Endothelial cell of umbilical vein (primary cell): ENCODE results near the gene RUFY3. TPM values are rescaled to one million over a fixed set of nuclear protein-coding genes. Genes with fewer than 3 reads are reported as not detected.

Source experiments
- BruUV-seq: library from RNA; stranded (reverse); fragments of 400-500 nt; replicated peaks from 2 replicates; lab custom pipeline; 2021; lab: Mats Ljungman, UMichigan
- CTCF ChIA-PET: fragments of 300-600, 350-600 bp; sonication (Branson Sonifier 250); formaldehyde crosslinking; loops from one replicate; lab custom pipeline; 2021; ENCODE audit warnings: antibody characterized with exemption, inconsistent platforms; lab: Charles Lee
- POLR2A ChIA-PET: fragments of 300-600, 350-600 bp; sonication (Branson Sonifier 250); formaldehyde crosslinking; loops from one replicate; lab custom pipeline; 2021; ENCODE audit warnings: antibody characterized with exemption, inconsistent platforms; lab: Charles Lee
- DNase-seq: peaks from one replicate; pipeline ENCODE4 v3.0.0-alpha.2; 2011; ENCODE audit warnings: low read depth, low spot score
- FAIRE-seq: peaks from 2 replicates; lab custom pipeline; 2011; peaks lifted over from hg19 to GRCh38; lab: Jason Lieb, UNC
- H2AFZ ChIP-seq: 2 replicates; pipeline ENCODE4 v1.6.0; 2012; ENCODE audit warnings: low read depth, low read length, control low read depth, inconsistent platforms
- H3K27ac ChIP-seq: 2 replicates; pipeline ENCODE4 v1.5.1; 2011; ENCODE audit warnings: low read depth, mild to moderate bottlenecking, control low read depth, low read length, moderate library complexity; ENCODE audit not compliant: insufficient read depth
- H3K27me3 ChIP-seq, 2 experiments: 2 replicates each; pipeline versions ENCODE4 v1.6.0 to v1.6.1; 2011; ENCODE audit warnings: low read length in 2 of 2, mixed read lengths in 1 of 2; ENCODE audit not compliant: control insufficient read depth in 2 of 2, insufficient read depth in 2 of 2
- H3K36me3 ChIP-seq, 2 experiments: 2 replicates in 1 of 2; 3 replicates in 1 of 2; pipeline ENCODE4 v1.5.1; 2011; ENCODE audit warnings: low read length in 2 of 2, mild to moderate bottlenecking in 1 of 2, moderate library complexity in 1 of 2; ENCODE audit not compliant: control insufficient read depth in 2 of 2, insufficient read depth in 2 of 2; ENCODE audit errors: extremely low read depth in 1 of 2
- H3K4me1 ChIP-seq: 3 replicates; pipeline ENCODE4 v1.5.1; 2011; ENCODE audit warnings: mild to moderate bottlenecking, low read length; ENCODE audit not compliant: control insufficient read depth, insufficient read depth; ENCODE audit errors: extremely low read depth
- H3K4me2 ChIP-seq: 2 replicates; pipeline ENCODE4 v1.6.1; 2011; ENCODE audit warnings: low read length, control low read depth, mixed read lengths; ENCODE audit not compliant: insufficient read depth
- H3K4me3 ChIP-seq, 3 experiments: fragments of 200-600 bp in 1 of 3; sonication (generic), shearing (Covaris generic) in 1 of 3; replicated peaks in 1 of 3; 2 replicates each; pipeline ENCODE4 v1.5.1; 2011 to 2016; ENCODE audit warnings: control low read depth in 3 of 3, low read length in 3 of 3, mild to moderate bottlenecking in 2 of 3, inconsistent platforms in 1 of 3, low read depth in 1 of 3, moderate library complexity in 1 of 3; ENCODE audit not compliant: insufficient read depth in 1 of 3
- H3K79me2 ChIP-seq: 2 replicates; pipeline ENCODE4 v1.6.0; 2012; ENCODE audit warnings: low read length, inconsistent platforms; ENCODE audit not compliant: control insufficient read depth, insufficient read depth
- H3K9ac ChIP-seq: replicated peaks from 2 replicates; pipeline ENCODE3; 2011; ENCODE audit warnings: low read length, control low read depth; ENCODE audit not compliant: insufficient read depth; ENCODE audit errors: extremely low read depth
- H3K9me1 ChIP-seq: replicated peaks from 3 replicates; pipeline ENCODE4 v1.6.0; 2011; ENCODE audit warnings: mild to moderate bottlenecking, low read length; ENCODE audit not compliant: control insufficient read depth, insufficient read depth; ENCODE audit errors: extremely low read depth
- H3K9me3 ChIP-seq: replicated peaks from 2 replicates; pipeline ENCODE4 v1.5.1; 2012; ENCODE audit warnings: low read length, inconsistent platforms; ENCODE audit not compliant: control insufficient read depth, insufficient read depth
- H4K20me1 ChIP-seq: replicated peaks from 2 replicates; pipeline ENCODE3; 2011; ENCODE audit warnings: mild to moderate bottlenecking, low read length; ENCODE audit not compliant: control insufficient read depth, insufficient read depth; ENCODE audit errors: extremely low read depth
- CTCF ChIP-seq, 2 donors: IDR thresholded peaks; 1 replicate in 1 of 2; 2 replicates in 1 of 2; pipeline ENCODE4 v1.5.1; 2011; ENCODE audit warnings: low read length in 2 of 2, mild to moderate bottlenecking in 2 of 2, moderate library complexity in 2 of 2, control low read depth in 1 of 2, inconsistent platforms in 1 of 2, low read depth in 1 of 2; ENCODE audit not compliant: insufficient read depth in 1 of 2; ENCODE audit errors: extremely low read depth in 1 of 2
- EZH2 ChIP-seq: IDR thresholded peaks from 2 replicates; pipeline ENCODE4 v1.6.1; 2012; ENCODE audit warnings: borderline replicate concordance, low read depth, mild to moderate bottlenecking, moderate library complexity, low read length, inconsistent platforms; ENCODE audit not compliant: severe bottlenecking
- FOS ChIP-seq: IDR thresholded peaks from 2 replicates; pipeline ENCODE4 v1.6.1; 2011; ENCODE audit warnings: mild to moderate bottlenecking, low read length, moderate library complexity, borderline replicate concordance; ENCODE audit not compliant: insufficient read depth
- GATA2 ChIP-seq: IDR thresholded peaks from 2 replicates; pipeline ENCODE4 v1.7.0; 2011; ENCODE audit warnings: low read depth, mild to moderate bottlenecking, moderate library complexity, mixed read lengths, low read length; ENCODE audit not compliant: insufficient read length, insufficient read depth
- JUN ChIP-seq: IDR thresholded peaks from 2 replicates; pipeline ENCODE4 v1.6.1; 2011; ENCODE audit warnings: borderline replicate concordance, low read depth; ENCODE audit not compliant: insufficient read length, insufficient read depth
- MAX ChIP-seq: IDR thresholded peaks from 2 replicates; pipeline ENCODE4 v1.6.1; 2011; ENCODE audit not compliant: insufficient read depth, insufficient read length
- MYC ChIP-seq: IDR thresholded peaks from one replicate; pipeline ENCODE4 v1.6.1; 2011; ENCODE audit warnings: mild to moderate bottlenecking, low read depth, low read length
- POLR2A ChIP-seq: IDR thresholded peaks from 2 replicates; pipeline ENCODE4 v1.6.1; 2012; ENCODE audit warnings: low read depth, mild to moderate bottlenecking, control low read depth, low read length
- POLR2AphosphoS5 ChIP-seq: IDR thresholded peaks from 2 replicates; pipeline ENCODE4 v1.6.1; 2012; ENCODE audit warnings: low read depth, mild to moderate bottlenecking, control low read depth, low read length, moderate library complexity; ENCODE audit not compliant: insufficient read depth
- dilution Hi-C: fragments of 300-500 bp; cut with MboI; formaldehyde crosslinking; loops from one replicate; pipeline ENCODE4 v1.15.0; 2019; ENCODE audit warnings: low sequenced_read_pairs; ENCODE audit not compliant: extremely low pct_ligation_motif_present
- intact Hi-C: fragments of 100-400 bp; cut with micrococcal nuclease; formaldehyde crosslinking; loops from one replicate; pipeline ENCODE4 v1.10.0; 2022
- polyA plus RNA-seq, 4 experiments: library from polyadenylated mRNA; depleted of rRNA in 3 of 4; stranded (reverse) in 3 of 4; unstranded in 1 of 4; fragments of >200 nt; gene quantifications; 2 replicates each; pipeline versions ENCODE4 v1.2.1 to v1.2.3, GENCODE V29; 2011 to 2012; ENCODE audit warnings: missing spikeins in 1 of 4
- total RNA-seq: library from RNA; stranded (reverse); gene quantifications from 2 replicates; pipeline ENCODE4 v1.2.3, GENCODE V29; 2021

The RUFY3 gene
- total and polyA plus RNA-seq, 2 donors (not counting 3 experiments of a cell fraction or from before 2014, with no cell fraction given), result 10.0 to 52.8 TPM

- peaks cover 22% of the 10 kb centered on the region for H3K4me1 ChIP-seq
- peak overlapping the region; percentile 20 to 72 (median 62) for H3K4me3 ChIP-seq
- CTCF ChIA-PET, result interaction anchor here (0.5 to 2.1 kb wide), 5 partner anchors 9 to 87 kb away, joined by 3 to 16 read pairs (median 4); no protein-coding TSS in a partner anchor
- no peak for DNase-seq
- H3K9me1 ChIP-seq, result no peaks in the 10 kb centered on the region
- no peak for FAIRE-seq
- H4K20me1 ChIP-seq, result no peaks in the 10 kb centered on the region
- TF ChIP-seq MYC, result no peak
- TF ChIP-seq CTCF (IDR thresholded peaks at IDR 0.05; ENCODE audit: extremely low read depth in 1 of 2, insufficient read depth in 1 of 2, low read depth in 1 of 2, low read length in 2 of 2), result no peak
- no peak for TF ChIP-seq POLR2A
- TF ChIP-seq EZH2, result no peak
- no peak for TF ChIP-seq JUN
- TF ChIP-seq FOS, result no peak
- TF ChIP-seq POLR2AphosphoS5, result no peak
- no peak for TF ChIP-seq GATA2
- TF ChIP-seq MAX, result no peak
- H3K79me2 ChIP-seq, result peaks cover 31% of the 10 kb centered on the region
- BruUV-seq, result no TSS peak
- H2AFZ ChIP-seq, result peak overlapping the region; percentile 37
- no peaks in the 10 kb centered on the region for H3K27me3 ChIP-seq
- dilution Hi-C loops, result no loop called here
- no peaks in the 10 kb centered on the region for H3K9me3 ChIP-seq
- peak overlapping the region; percentile 76 for H3K9ac ChIP-seq
- intact Hi-C loops, result loop anchor here (1.0 kb wide), 5 partner anchors 15 to 304 kb away; partner anchors contain the start of genes DCK, GRSF1 and MOB1B
- H3K27ac ChIP-seq, result peak overlapping the region; percentile 36
- POLR2A ChIA-PET, result interaction anchor here (2.1 kb wide), 1 partner anchor 16 kb away, joined by 12 read pairs; no protein-coding TSS in a partner anchor
- peak overlapping the region; percentile 93 for H3K4me2 ChIP-seq
- no peaks in the 10 kb centered on the region for H3K36me3 ChIP-seq
Measured at GRCh38 chr4:70688795-70689231, 33.0 kb upstream of the RUFY3 start.
